Measurements from ENCODE around the gene EIF4G2.
A peak's percentile ranks its signal among the peaks of the same experiment; 100 is the strongest.

The EIF4G2 gene

GRCh38 chr11:10770626-10771254, 38.0 kb downstream of the EIF4G2 start:
- no peak for DNase-seq

DNA sequence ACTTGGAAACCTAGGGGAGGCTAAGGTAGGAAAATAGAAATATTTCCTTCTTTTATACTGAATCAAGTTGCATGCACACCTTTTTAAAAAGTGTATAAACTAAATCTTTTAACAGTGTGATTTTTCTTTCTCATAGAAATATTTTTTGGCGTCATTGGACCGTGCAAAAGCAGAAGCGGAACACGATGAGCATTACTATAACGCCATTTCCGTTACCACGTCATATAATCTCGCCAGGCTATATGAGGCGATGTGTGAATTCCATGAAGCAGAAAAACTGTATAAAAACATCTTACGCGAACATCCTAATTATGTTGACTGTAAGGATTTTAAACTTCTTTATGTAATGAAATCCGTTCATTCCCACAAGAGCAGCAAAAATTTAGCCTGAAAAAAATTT, 44.3 kb downstream of the EIF4G2 start:
- no peak for DNase-seq

DNA sequence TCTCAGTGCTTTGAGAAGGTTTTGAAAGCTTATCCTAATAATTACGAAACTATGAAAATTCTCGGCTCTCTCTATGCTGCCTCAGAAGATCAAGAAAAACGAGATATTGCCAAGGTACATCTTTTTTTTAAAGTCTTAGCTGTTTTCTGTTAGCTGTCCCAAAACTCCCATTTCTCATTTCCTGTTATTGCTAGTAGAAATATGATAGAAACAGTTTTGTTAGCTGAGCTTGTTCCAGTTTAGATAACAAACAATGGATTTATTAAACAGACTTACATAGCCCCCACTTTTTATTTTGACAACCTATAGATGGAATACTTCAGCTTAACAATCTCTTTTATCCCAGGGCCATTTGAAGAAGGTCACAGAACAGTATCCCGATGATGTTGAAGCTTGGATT, 45.0 kb downstream of the EIF4G2 start:
- DNase-seq, result no peak

- no peak for DNase-seq
Measured at GRCh38 chr11:10762913-10763421, 45.8 kb downstream of the EIF4G2 start.

DNA sequence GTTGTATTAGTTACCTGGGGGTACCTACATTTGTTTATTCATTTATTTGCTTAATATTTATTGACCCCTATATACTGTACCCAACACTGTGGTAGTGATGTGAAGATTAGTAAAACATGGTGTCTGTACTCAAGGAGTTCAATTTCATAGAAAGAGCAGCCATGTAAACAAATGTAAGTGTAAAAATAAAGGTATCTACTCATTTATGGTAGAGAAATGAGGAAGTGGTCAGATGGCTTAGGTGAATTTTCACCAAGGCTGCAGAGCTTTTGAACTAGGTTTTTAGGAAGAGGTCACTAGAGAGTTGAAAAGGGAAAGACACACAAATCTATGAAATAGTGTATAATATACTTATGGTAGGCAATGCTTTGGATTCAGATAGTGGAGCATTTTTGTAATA, 46.5 kb downstream of the EIF4G2 start:
- no peak for DNase-seq

- no peak for DNase-seq
Measured at GRCh38 chr11:10761085-10761698, 47.5 kb downstream of the EIF4G2 start.

DNA sequence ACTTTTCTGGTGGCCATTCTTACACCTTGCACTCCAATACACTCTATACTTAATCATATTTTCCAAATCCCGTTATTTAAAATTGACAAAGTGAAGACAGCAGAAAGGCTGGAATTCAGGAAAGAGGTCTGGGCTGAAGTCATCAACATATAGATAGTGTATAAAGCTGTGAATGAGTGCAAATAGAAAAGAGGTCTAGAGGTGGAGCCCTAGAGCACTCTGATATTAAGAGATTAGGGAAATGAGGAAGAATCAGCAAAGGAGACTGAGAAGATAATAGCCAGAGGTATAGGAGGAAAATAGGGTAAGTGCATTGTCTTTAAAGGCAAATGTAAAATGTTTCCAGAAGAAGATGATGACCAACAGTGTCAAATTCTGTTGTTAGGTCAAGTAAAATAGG, 49.8 kb downstream of the EIF4G2 start:
- DNase-seq, result no peak

GRCh38 chr11:10752486-10752885, 56.2 kb downstream of the EIF4G2 start:
- DNase-seq, result no peak

DNA sequence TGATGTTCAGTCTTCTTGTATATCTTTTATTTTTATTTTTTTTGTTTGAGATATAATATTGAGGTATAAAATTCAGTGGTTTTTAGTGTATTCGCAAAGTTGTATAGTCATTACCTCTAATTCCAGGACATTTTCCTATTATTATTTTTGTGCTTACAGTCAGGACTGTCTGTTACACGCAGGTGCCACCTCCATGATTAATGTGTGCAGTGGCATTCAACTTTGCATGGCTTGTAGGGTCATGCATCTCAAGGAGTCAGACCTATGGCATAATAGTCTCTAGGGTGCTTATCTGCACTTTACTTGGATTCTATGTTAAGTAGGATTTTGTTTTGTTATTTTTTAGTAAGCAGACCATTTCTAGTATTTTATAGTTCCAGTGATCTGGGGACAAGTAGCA, 56.7 kb downstream of the EIF4G2 start:
- DNase-seq, result no peak

DNA sequence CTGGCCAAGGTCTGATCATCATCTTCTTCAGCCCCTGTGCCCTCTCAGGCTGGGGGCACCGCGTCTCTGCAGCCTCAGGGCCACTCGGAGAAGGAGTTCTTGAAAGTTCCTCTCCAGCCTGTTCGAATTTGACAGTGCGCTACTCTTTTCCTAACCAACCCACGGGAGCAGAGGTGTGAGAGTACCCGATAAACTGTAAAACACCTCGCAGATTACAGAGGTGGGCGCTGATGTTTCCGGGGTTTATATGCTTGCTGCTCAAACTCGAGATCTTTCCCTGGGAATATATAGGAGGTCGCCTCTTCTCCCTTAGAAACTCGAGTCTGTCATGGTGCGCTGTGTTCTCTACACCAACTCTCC, 57.2 kb downstream of the EIF4G2 start:
- no peak for DNase-seq

GRCh38 chr11:10750838-10751580, 57.7 kb downstream of the EIF4G2 start, which contains the start of gene CTR9:
TSS of gene CTR9 (plus strand) at chr11:10751246. CDS start at chr11:10751413, 167 bp downstream.
- DNase-seq, result peak; percentile 65

GRCh38 chr11:10749476-10749875, 59.2 kb downstream of the EIF4G2 start:
- no peak for DNase-seq

DNA sequence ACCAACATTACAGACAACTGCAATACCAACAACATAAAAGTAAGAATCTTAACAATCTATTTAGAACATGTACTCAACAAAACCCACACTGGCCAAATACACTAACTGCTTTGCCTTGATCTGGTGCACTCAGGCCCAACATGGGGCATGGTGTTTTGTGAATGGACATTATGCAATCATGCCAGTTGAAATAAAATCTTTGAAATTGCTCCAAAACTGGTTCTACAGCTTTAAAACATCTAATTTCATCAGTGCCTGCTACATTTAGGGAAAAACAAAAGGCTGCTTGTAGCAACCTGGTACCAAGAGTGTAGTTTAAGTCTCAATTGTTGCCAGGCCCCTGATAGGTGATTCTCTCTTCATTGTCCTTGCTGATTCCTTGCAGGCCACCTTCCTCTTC, 61.0 kb downstream of the EIF4G2 start:
- no peak for DNase-seq

Data from GOT3 (cell line).